WTC11 (cell line): Measurements from ENCODE around the gene PCSK2. TPM values are rescaled to one million over a fixed set of nuclear protein-coding genes. Genes with fewer than 3 reads are reported as not detected.

Experiments used
- ATAC-seq: fragments of 200-7000 bp; cut with Tn5 transposase; 2 replicates; pipeline ENCODE4 v1.10.0; 2021; ENCODE audit warnings: mild to moderate bottlenecking, moderate library complexity
- CTCF ChIA-PET: fragments of 300-600 bp; sonication (Branson Sonifier 250); formaldehyde crosslinking; loops from one replicate; lab custom pipeline; 2021; ENCODE audit warnings: antibody characterized with exemption; lab: Charles Lee
- POLR2A ChIA-PET: fragments of 350-600 bp; sonication (Branson Sonifier 250); formaldehyde crosslinking; loops from one replicate; lab custom pipeline; 2021; ENCODE audit warnings: antibody characterized with exemption; lab: Charles Lee
- DNase-seq: peaks from one replicate; pipeline ENCODE4 v3.0.0; 2021; ENCODE audit warnings: low spot score
- H3K27ac Mint-ChIP-seq: 2 replicates; pipeline ENCODE4 v1.8.0; 2021; ENCODE audit warnings: mixed read lengths
- H3K27me3 Mint-ChIP-seq: 2 replicates; pipeline ENCODE4 v1.8.0; 2021; ENCODE audit warnings: low read depth, mild to moderate bottlenecking, moderate library complexity, mixed read lengths
- H3K36me3 Mint-ChIP-seq: 2 replicates; pipeline ENCODE4 v1.8.0; 2021; ENCODE audit warnings: mixed read lengths
- H3K4me1 Mint-ChIP-seq: 2 replicates; pipeline ENCODE4 v1.8.0; 2022; ENCODE audit warnings: mixed read lengths
- H3K4me3 Mint-ChIP-seq: 2 replicates; pipeline ENCODE4 v1.8.0; 2021; ENCODE audit warnings: mild to moderate bottlenecking, moderate library complexity, mixed read lengths
- H3K9me3 Mint-ChIP-seq: 2 replicates; pipeline ENCODE4 v1.8.0; 2021; ENCODE audit warnings: mixed read lengths
- AFF4 ChIP-seq: sonication (generic); formaldehyde crosslinking; IDR thresholded peaks from 2 replicates; pipeline ENCODE4 v1.8.1; 2023; ENCODE audit warnings: mild to moderate bottlenecking, missing genetic modification reagents, borderline replicate concordance
- ATF1 ChIP-seq: sonication (generic); formaldehyde crosslinking; IDR thresholded peaks from 2 replicates; pipeline ENCODE4 v1.8.1; 2023; ENCODE audit warnings: mild to moderate bottlenecking, moderate library complexity, missing genetic modification reagents
- CTCF ChIP-seq: fragments of 200-600 bp; IDR thresholded peaks from 2 replicates; pipeline ENCODE4 v1.8.0; 2022; ENCODE audit warnings: antibody characterized with exemption
- E2F4 ChIP-seq: sonication (generic); formaldehyde crosslinking; IDR thresholded peaks from 2 replicates; pipeline ENCODE4 v1.8.1; 2022; ENCODE audit warnings: low read depth, mild to moderate bottlenecking, moderate library complexity, missing genetic modification reagents, borderline replicate concordance
- ETV6 ChIP-seq: sonication (generic); formaldehyde crosslinking; IDR thresholded peaks from 2 replicates; pipeline ENCODE4 v1.8.1; 2022; ENCODE audit warnings: mild to moderate bottlenecking, missing genetic modification reagents
- FOXP1 ChIP-seq: sonication (generic); formaldehyde crosslinking; IDR thresholded peaks from 2 replicates; pipeline ENCODE4 v1.8.0; 2022; ENCODE audit warnings: missing genetic modification reagents, mild to moderate bottlenecking, moderate library complexity, borderline replicate concordance
- HMGA2 ChIP-seq: fragments of 250-450 bp; sonication (Bioruptor Pico); IDR thresholded peaks from 2 replicates; pipeline ENCODE4 v1.4.0; 2021; ENCODE audit warnings: mild to moderate bottlenecking, moderate library complexity
- IRF2 ChIP-seq: sonication (generic); formaldehyde crosslinking; IDR thresholded peaks from 2 replicates; pipeline ENCODE4 v1.8.0; 2022; ENCODE audit warnings: low read depth, missing genetic modification reagents, borderline replicate concordance
- OVOL2 ChIP-seq: fragments of 250-450 bp; sonication (Bioruptor Pico); IDR thresholded peaks from 2 replicates; pipeline ENCODE4 v1.9.0; 2021; ENCODE audit warnings: mild to moderate bottlenecking, borderline replicate concordance
- ZBTB21 ChIP-seq: sonication (generic); formaldehyde crosslinking; IDR thresholded peaks from 2 replicates; pipeline ENCODE4 v1.8.1; 2023; ENCODE audit warnings: mild to moderate bottlenecking, missing genetic modification reagents, borderline replicate concordance
- ZMAT4 ChIP-seq: fragments of 250-450 bp; sonication (Bioruptor Pico); IDR thresholded peaks from 2 replicates; pipeline ENCODE4 v1.9.0; 2021; ENCODE audit warnings: mild to moderate bottlenecking
- ZNF138 ChIP-seq: sonication (generic); formaldehyde crosslinking; conservative IDR thresholded peaks from 2 replicates; pipeline ENCODE4 v1.8.1; 2022; ENCODE audit warnings: mild to moderate bottlenecking, moderate library complexity, missing genetic modification reagents
- ZNF263 ChIP-seq: sonication (generic); formaldehyde crosslinking; IDR thresholded peaks from 2 replicates; pipeline ENCODE4 v1.8.1; 2022; ENCODE audit warnings: low read depth, mild to moderate bottlenecking, moderate library complexity, missing genetic modification reagents
- ZNF281 ChIP-seq: sonication (generic); formaldehyde crosslinking; IDR thresholded peaks from 2 replicates; pipeline ENCODE4 v1.8.0; 2023; ENCODE audit warnings: mild to moderate bottlenecking, missing genetic modification reagents
- ZNF317 ChIP-seq: sonication (generic); formaldehyde crosslinking; IDR thresholded peaks from 2 replicates; pipeline ENCODE4 v1.8.1; 2023; ENCODE audit warnings: low read depth, mild to moderate bottlenecking, moderate library complexity, missing genetic modification reagents, borderline replicate concordance
- total RNA-seq: library from RNA; stranded (reverse); gene quantifications from 3 replicates; pipeline ENCODE4 v1.2.3, GENCODE V29; 2021

PCSK2 gene
- total RNA-seq, 1 experiment from 2014 or later, result 0.74 TPM

- TF ChIP-seq ZNF317 (CRISPR knock-in tag), result no peak
- no peak for TF ChIP-seq CTCF
- no peak for TF ChIP-seq ETV6 (CRISPR knock-in tag)
- no peak for TF ChIP-seq OVOL2 (CRISPR knock-in tag)
- no peak for TF ChIP-seq ZBTB21 (CRISPR knock-in tag)
- no peak for TF ChIP-seq ZNF281
- no peak for TF ChIP-seq ZNF138 (CRISPR knock-in tag)
- no peak for TF ChIP-seq AFF4 (CRISPR knock-in tag)
- no peak for TF ChIP-seq HMGA2
- no peak for TF ChIP-seq IRF2 (CRISPR knock-in tag)
- TF ChIP-seq E2F4, result no peak
- no peak for TF ChIP-seq ATF1 (CRISPR knock-in tag)
- no peak for TF ChIP-seq FOXP1
- TF ChIP-seq ZMAT4 (CRISPR knock-in tag), result no peak
- TF ChIP-seq ZNF263 (CRISPR knock-in tag), result no peak
- H3K4me3 Mint-ChIP-seq, result peak overlapping the region; percentile 26
- no peak overlapping the region for H3K27ac Mint-ChIP-seq
- ChIA-PET CTCF (interaction anchor here (1.0 kb wide), 1 partner anchor 9 kb away, joined by 3 read pairs; no protein-coding TSS in a partner anchor), POLR2A (no interaction called here)
- H3K4me1 Mint-ChIP-seq, result no peaks in the 10 kb centered on the region
- peak; percentile 52 for ATAC-seq
- H3K36me3 Mint-ChIP-seq, result no peaks in the 10 kb centered on the region
- DNase-seq, result no peak
- H3K9me3 Mint-ChIP-seq, result no peaks in the 10 kb centered on the region
- H3K27me3 Mint-ChIP-seq, result no peaks in the 10 kb centered on the region
These were observed 88.8 kb downstream of the PCSK2 start for GRCh38 chr20:17315407-17316231.
